Measurements from ENCODE around the gene MAN1A1.
"Not testable (repeated sequence)": the region's sequence is repeated elsewhere in the genome, so short reads cannot be mapped to it uniquely, and the experiment has no call there.

The MAN1A1 gene

GRCh38 chr6:119160911-119161310 is 188.7 kb downstream of the MAN1A1 start:
- no peak for TF ChIP-seq CTCF (IDR thresholded peaks at IDR 0.05; ENCODE audit: borderline replicate concordance, insufficient read depth, low read depth, low read length)
- no peak overlapping the region for H3K4me3 ChIP-seq (ENCODE audit: low read depth, low read length)

- H3K4me3 ChIP-seq (ENCODE audit: low read depth, low read length) = no peak overlapping the region
- TF ChIP-seq CTCF (IDR thresholded peaks at IDR 0.05; ENCODE audit: borderline replicate concordance, insufficient read depth, low read depth, low read length) = no peak
Measured at GRCh38 chr6:119158057-119158848, 191.3 kb downstream of the MAN1A1 start.

GRCh38 chr6:119157506-119157815 is 192.1 kb downstream of the MAN1A1 start:
- no peak for TF ChIP-seq CTCF (IDR thresholded peaks at IDR 0.05; ENCODE audit: borderline replicate concordance, insufficient read depth, low read depth, low read length)
- no peak overlapping the region for H3K4me3 ChIP-seq (ENCODE audit: low read depth, low read length)

GRCh38 chr6:119156757-119157505 is 192.6 kb downstream of the MAN1A1 start:
- no peak for TF ChIP-seq CTCF (IDR thresholded peaks at IDR 0.05; ENCODE audit: borderline replicate concordance, insufficient read depth, low read depth, low read length)
- no peak overlapping the region for H3K4me3 ChIP-seq (ENCODE audit: low read depth, low read length)

GRCh38 chr6:119156082-119156481 is 193.5 kb downstream of the MAN1A1 start:
- not testable (repeated sequence) for H3K4me3 ChIP-seq (ENCODE audit: low read depth, low read length)

GRCh38 chr6:119152187-119152586 is 197.4 kb downstream of the MAN1A1 start:
- no peak overlapping the region for H3K4me3 ChIP-seq (ENCODE audit: low read depth, low read length)
- TF ChIP-seq CTCF (IDR thresholded peaks at IDR 0.05; ENCODE audit: borderline replicate concordance, insufficient read depth, low read depth, low read length) = no peak

GRCh38 chr6:119148825-119149525 is 200.6 kb downstream of the MAN1A1 start:
- TF ChIP-seq CTCF (IDR thresholded peaks at IDR 0.05; ENCODE audit: borderline replicate concordance, insufficient read depth, low read depth, low read length) = no peak
- H3K4me3 ChIP-seq (ENCODE audit: low read depth, low read length) = no peak overlapping the region
